ENCODE results near the gene BARHL2. TPM values are rescaled to one million over a fixed set of nuclear protein-coding genes. Genes with fewer than 3 reads are reported as not detected.

Gene BARHL2
- total RNA-seq, 1 experiment from 2014 or later, result not detected

GRCh38 chr1:90712915-90713730, 4.0 kb downstream of the BARHL2 start:
- BruUV-seq (replicated peaks), result no TSS peak
- no peak overlapping the region for H3K27ac ChIP-seq (ENCODE audit: low read length)
- in situ Hi-C loops (cut with HindIII; ENCODE audit: low pct_unique_long_range_greater_than_20kb, low sequenced_read_pairs) (no loop called here), intact Hi-C loops (cut with micrococcal nuclease; ENCODE audit: unreplicated experiment) (no loop called here)
- DNase-seq (ENCODE audit: low read depth, low spot score) (no peak), ATAC-seq (no peak)
- POLR2A ChIA-PET, result no interaction called here
- CTCF ChIA-PET, result no interaction called here
- H3K9me3 ChIP-seq (ENCODE audit: control insufficient read depth, insufficient read depth, low read depth, low read length), result no peaks in the 10 kb centered on the region
- no peaks in the 10 kb centered on the region for H3K4me1 ChIP-seq (ENCODE audit: control insufficient read depth, insufficient read depth, low read length)
- no peak overlapping the region for H3K4me3 ChIP-seq (ENCODE audit: low read depth in 2 of 2, low read length in 2 of 2)
- peaks cover 17% of the 10 kb centered on the region for H3K27me3 ChIP-seq (ENCODE audit: control insufficient read depth, insufficient read depth, low read length)
- no peak for TF ChIP-seq SIN3A (IDR thresholded peaks at IDR 0.05; ENCODE audit: borderline replicate concordance, insufficient read depth, low read depth, low read length)
- TF ChIP-seq, protein P1, sequence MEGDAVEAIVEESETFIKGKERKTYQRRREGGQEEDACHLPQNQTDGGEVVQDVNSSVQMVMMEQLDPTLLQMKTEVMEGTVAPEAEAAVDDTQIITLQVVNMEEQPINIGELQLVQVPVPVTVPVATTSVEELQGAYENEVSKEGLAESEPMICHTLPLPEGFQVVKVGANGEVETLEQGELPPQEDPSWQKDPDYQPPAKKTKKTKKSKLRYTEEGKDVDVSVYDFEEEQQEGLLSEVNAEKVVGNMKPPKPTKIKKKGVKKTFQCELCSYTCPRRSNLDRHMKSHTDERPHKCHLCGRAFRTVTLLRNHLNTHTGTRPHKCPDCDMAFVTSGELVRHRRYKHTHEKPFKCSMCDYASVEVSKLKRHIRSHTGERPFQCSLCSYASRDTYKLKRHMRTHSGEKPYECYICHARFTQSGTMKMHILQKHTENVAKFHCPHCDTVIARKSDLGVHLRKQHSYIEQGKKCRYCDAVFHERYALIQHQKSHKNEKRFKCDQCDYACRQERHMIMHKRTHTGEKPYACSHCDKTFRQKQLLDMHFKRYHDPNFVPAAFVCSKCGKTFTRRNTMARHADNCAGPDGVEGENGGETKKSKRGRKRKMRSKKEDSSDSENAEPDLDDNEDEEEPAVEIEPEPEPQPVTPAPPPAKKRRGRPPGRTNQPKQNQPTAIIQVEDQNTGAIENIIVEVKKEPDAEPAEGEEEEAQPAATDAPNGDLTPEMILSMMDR (IDR thresholded peaks at IDR 0.05), result no peak
- no peak for TF ChIP-seq TCF7L2 (IDR thresholded peaks at IDR 0.05; ENCODE audit: low read depth, low read length)
- TF ChIP-seq POLR2AphosphoS5 (IDR thresholded peaks at IDR 0.05; ENCODE audit: low read depth, low read length), result no peak
- TF ChIP-seq, protein P2, sequence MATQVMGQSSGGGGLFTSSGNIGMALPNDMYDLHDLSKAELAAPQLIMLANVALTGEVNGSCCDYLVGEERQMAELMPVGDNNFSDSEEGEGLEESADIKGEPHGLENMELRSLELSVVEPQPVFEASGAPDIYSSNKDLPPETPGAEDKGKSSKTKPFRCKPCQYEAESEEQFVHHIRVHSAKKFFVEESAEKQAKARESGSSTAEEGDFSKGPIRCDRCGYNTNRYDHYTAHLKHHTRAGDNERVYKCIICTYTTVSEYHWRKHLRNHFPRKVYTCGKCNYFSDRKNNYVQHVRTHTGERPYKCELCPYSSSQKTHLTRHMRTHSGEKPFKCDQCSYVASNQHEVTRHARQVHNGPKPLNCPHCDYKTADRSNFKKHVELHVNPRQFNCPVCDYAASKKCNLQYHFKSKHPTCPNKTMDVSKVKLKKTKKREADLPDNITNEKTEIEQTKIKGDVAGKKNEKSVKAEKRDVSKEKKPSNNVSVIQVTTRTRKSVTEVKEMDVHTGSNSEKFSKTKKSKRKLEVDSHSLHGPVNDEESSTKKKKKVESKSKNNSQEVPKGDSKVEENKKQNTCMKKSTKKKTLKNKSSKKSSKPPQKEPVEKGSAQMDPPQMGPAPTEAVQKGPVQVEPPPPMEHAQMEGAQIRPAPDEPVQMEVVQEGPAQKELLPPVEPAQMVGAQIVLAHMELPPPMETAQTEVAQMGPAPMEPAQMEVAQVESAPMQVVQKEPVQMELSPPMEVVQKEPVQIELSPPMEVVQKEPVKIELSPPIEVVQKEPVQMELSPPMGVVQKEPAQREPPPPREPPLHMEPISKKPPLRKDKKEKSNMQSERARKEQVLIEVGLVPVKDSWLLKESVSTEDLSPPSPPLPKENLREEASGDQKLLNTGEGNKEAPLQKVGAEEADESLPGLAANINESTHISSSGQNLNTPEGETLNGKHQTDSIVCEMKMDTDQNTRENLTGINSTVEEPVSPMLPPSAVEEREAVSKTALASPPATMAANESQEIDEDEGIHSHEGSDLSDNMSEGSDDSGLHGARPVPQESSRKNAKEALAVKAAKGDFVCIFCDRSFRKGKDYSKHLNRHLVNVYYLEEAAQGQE (IDR thresholded peaks at IDR 0.05; ENCODE audit: insufficient read depth in 1 of 2, low read depth in 2 of 2, low read length in 1 of 2), result no peak
- no peaks in the 10 kb centered on the region for H3K36me3 ChIP-seq (ENCODE audit: control insufficient read depth, insufficient read depth, low read length)

DNA sequence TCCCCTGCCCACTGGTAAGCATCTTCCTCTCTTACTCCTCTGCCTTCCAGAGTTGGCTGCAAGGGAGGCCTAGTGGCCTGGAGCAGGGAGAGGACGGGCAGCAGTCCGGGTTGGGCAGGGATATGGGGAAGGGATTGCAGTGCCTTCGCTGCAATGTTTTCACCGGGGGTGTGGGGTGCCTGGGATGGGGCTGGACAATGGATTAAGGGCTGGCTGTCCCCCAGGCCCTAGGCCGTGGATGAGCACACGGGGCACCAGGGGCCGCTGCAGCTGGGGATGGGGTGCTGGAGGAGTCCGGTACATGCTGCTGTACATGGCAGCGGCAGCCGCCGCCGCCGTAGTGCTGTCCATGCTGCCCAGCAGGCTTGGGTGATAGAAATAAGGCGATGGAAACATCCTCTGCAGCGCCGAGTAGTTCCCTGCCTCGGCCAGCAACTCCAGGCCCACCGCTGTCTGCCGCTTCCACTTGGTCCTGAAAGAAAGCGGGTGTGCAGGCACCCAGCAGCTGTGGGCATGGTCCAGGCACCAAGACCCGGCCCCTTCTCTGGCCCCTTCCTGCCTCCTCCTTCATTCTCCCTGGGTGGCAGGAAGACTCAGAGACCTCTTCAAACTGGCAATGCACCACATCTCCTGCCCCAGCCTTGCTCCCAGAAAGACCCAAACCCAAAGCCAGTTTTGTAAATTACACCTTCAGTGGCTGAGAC, 4.8 kb downstream of the BARHL2 start:
- ChIA-PET POLR2A (no interaction called here), CTCF (no interaction called here)
- in situ Hi-C loops (cut with HindIII; ENCODE audit: low pct_unique_long_range_greater_than_20kb, low sequenced_read_pairs) (no loop called here), intact Hi-C loops (cut with micrococcal nuclease; ENCODE audit: unreplicated experiment) (no loop called here)
- no peak overlapping the region for H3K27ac ChIP-seq (ENCODE audit: low read length)
- no TSS peak for BruUV-seq (replicated peaks)
- no peak overlapping the region for H3K4me3 ChIP-seq (ENCODE audit: low read depth in 2 of 2, low read length in 2 of 2)
- H3K36me3 ChIP-seq (ENCODE audit: control insufficient read depth, insufficient read depth, low read length), result no peaks in the 10 kb centered on the region
- DNase-seq (ENCODE audit: low read depth, low spot score), result no peak
- ATAC-seq, result no peak
- TF ChIP-seq POLR2AphosphoS5 (IDR thresholded peaks at IDR 0.05; ENCODE audit: low read depth, low read length) (no peak), SIN3A (IDR thresholded peaks at IDR 0.05; ENCODE audit: borderline replicate concordance, insufficient read depth, low read depth, low read length) (no peak), TCF7L2 (IDR thresholded peaks at IDR 0.05; ENCODE audit: low read depth, low read length) (no peak)
- TF ChIP-seq, protein P1 (IDR thresholded peaks at IDR 0.05), result no peak
- TF ChIP-seq, protein P2 (IDR thresholded peaks at IDR 0.05; ENCODE audit: insufficient read depth in 1 of 2, low read depth in 2 of 2, low read length in 1 of 2), result no peak
- no peaks in the 10 kb centered on the region for H3K4me1 ChIP-seq (ENCODE audit: control insufficient read depth, insufficient read depth, low read length)
- no peaks in the 10 kb centered on the region for H3K9me3 ChIP-seq (ENCODE audit: control insufficient read depth, insufficient read depth, low read depth, low read length)
- H3K27me3 ChIP-seq (ENCODE audit: control insufficient read depth, insufficient read depth, low read length), result peaks cover 25% of the 10 kb centered on the region
